GM23338 (cell line): ENCODE results near the gene CTF1. TPM values are rescaled to one million over a fixed set of nuclear protein-coding genes. Genes with fewer than 3 reads are reported as not detected.

ENCODE experiments used
- ATAC-seq: fragments of 200-7000 bp; cut with Tn5 transposase; 3 replicates; pipeline ENCODE4 v1.9.1; 2020
- DNase-seq: peaks from one replicate; pipeline ENCODE4 v3.0.0-alpha.2; 2015; ENCODE audit warnings: low spot score
- H2AFZ ChIP-seq: fragments of 200-600 bp; sonication (generic); 2 replicates; pipeline ENCODE4 v1.8.0; 2016; ENCODE audit warnings: antibody characterized with exemption, mild to moderate bottlenecking, moderate library complexity
- H3F3A ChIP-seq: fragments of 200-600 bp; sonication (generic); replicated peaks from 2 replicates; pipeline ENCODE4 v1.8.0; 2017; ENCODE audit warnings: antibody characterized with exemption, mixed run types, low read depth
- H3K27ac ChIP-seq: fragments of 200-600 bp; sonication (generic); 2 replicates; pipeline ENCODE4 v1.6.1; 2016; ENCODE audit warnings: low read depth
- H3K27me3 ChIP-seq: fragments of 200-600 bp; sonication (generic); 2 replicates; pipeline ENCODE4 v1.8.0; 2016; ENCODE audit warnings: mild to moderate bottlenecking, mixed run types, moderate library complexity; ENCODE audit not compliant: insufficient read depth
- H3K36me3 ChIP-seq: fragments of 200-600 bp; sonication (generic); 2 replicates; pipeline ENCODE4 v1.8.0; 2016; ENCODE audit warnings: mild to moderate bottlenecking; ENCODE audit not compliant: insufficient read depth
- H3K4me1 ChIP-seq: fragments of 200-600 bp; sonication (generic); 2 replicates; pipeline ENCODE4 v1.8.0; 2016; ENCODE audit warnings: mild to moderate bottlenecking, moderate library complexity; ENCODE audit not compliant: insufficient read depth
- H3K4me2 ChIP-seq: fragments of 200-600 bp; sonication (generic); 2 replicates; pipeline ENCODE4 v1.7.1; 2017; ENCODE audit warnings: mixed run types
- H3K4me3 ChIP-seq: fragments of 200-600 bp; sonication (generic); 2 replicates; pipeline ENCODE4 v1.6.1; 2016; ENCODE audit warnings: mixed run types
- H3K79me2 ChIP-seq: fragments of 200-600 bp; sonication (generic); replicated peaks from 2 replicates; pipeline ENCODE4 v1.8.0; 2017; ENCODE audit warnings: mild to moderate bottlenecking; ENCODE audit not compliant: insufficient read depth
- H3K9me2 ChIP-seq: fragments of 200-600 bp; sonication (generic); 2 replicates; pipeline ENCODE4 v1.8.0; 2017; ENCODE audit not compliant: insufficient read depth
- H4K20me1 ChIP-seq: fragments of 200-600 bp; sonication (generic); replicated peaks from 2 replicates; pipeline ENCODE4 v1.8.0; 2017; ENCODE audit warnings: mild to moderate bottlenecking; ENCODE audit not compliant: insufficient read depth
- H3K27ac Mint-ChIP-seq: 2 replicates; pipeline ENCODE4 v1.8.0; 2020; ENCODE audit warnings: inconsistent platforms, mild to moderate bottlenecking, moderate library complexity, mixed read lengths
- H3K27me3 Mint-ChIP-seq: 3 replicates; pipeline ENCODE4 v1.8.0; 2022; ENCODE audit warnings: low read depth, mild to moderate bottlenecking, moderate library complexity, mixed read lengths, inconsistent platforms; ENCODE audit not compliant: insufficient read depth, poor library complexity
- H3K36me3 Mint-ChIP-seq: 3 replicates; pipeline ENCODE4 v1.8.0; 2021; ENCODE audit warnings: low read depth, mild to moderate bottlenecking, inconsistent platforms, moderate library complexity, mixed read lengths
- H3K4me1 Mint-ChIP-seq: 3 replicates; pipeline ENCODE4 v1.8.0; 2020; ENCODE audit warnings: mild to moderate bottlenecking, inconsistent platforms, mixed read lengths
- H3K4me3 Mint-ChIP-seq: 3 replicates; pipeline ENCODE4 v1.8.0; 2021; ENCODE audit warnings: moderate library complexity, mild to moderate bottlenecking, inconsistent platforms, mixed read lengths
- H3K9me3 Mint-ChIP-seq: 3 replicates; pipeline ENCODE4 v1.8.0; 2020; ENCODE audit warnings: moderate library complexity, mild to moderate bottlenecking, inconsistent platforms, mixed read lengths
- CREB1 ChIP-seq: fragments of 250-450 bp; sonication (Bioruptor Pico); IDR thresholded peaks from 2 replicates; pipeline ENCODE4 v1.5.0; 2020; ENCODE audit warnings: low read depth, mild to moderate bottlenecking, moderate library complexity
- CTCF ChIP-seq, 2 experiments: fragments of 200-600 bp in 1 of 2; sonication (generic) in 1 of 2; conservative IDR thresholded peaks; 2 replicates each; pipeline versions ENCODE4 v1.5.1 to v1.6.1; 2016 to 2017; ENCODE audit warnings: antibody characterized with exemption in 2 of 2, low read depth in 2 of 2, mild to moderate bottlenecking in 2 of 2, moderate library complexity in 1 of 2
- ETS1 ChIP-seq: IDR thresholded peaks from 2 replicates; pipeline ENCODE4 v1.6.1; 2016; ENCODE audit warnings: antibody characterized with exemption
- EZH2 ChIP-seq: fragments of 200-600 bp; sonication (generic); IDR thresholded peaks from one replicate; pipeline ENCODE4 v1.8.0; 2017; ENCODE audit warnings: antibody characterized with exemption, mild to moderate bottlenecking, low read depth; ENCODE audit not compliant: unreplicated experiment
- EZH2phosphoT487 ChIP-seq: fragments of 200-600 bp; sonication (generic); IDR thresholded peaks from one replicate; pipeline ENCODE4 v1.8.1; 2018; ENCODE audit warnings: antibody characterized with exemption; ENCODE audit not compliant: unreplicated experiment
- JUNB ChIP-seq: IDR thresholded peaks from one replicate; pipeline ENCODE4 v1.6.1; 2016; ENCODE audit warnings: antibody characterized with exemption; ENCODE audit not compliant: unreplicated experiment
- NANOG ChIP-seq: IDR thresholded peaks from 2 replicates; pipeline ENCODE4 v1.6.1; 2016; ENCODE audit warnings: antibody characterized with exemption, borderline replicate concordance
- POLR2AphosphoS5 ChIP-seq: IDR thresholded peaks from 2 replicates; pipeline ENCODE4 v1.6.1; 2016; ENCODE audit warnings: antibody characterized with exemption, low read depth
- REST ChIP-seq: IDR thresholded peaks from one replicate; pipeline ENCODE4 v1.6.1; 2018; ENCODE audit warnings: antibody characterized with exemption; ENCODE audit not compliant: unreplicated experiment
- STAT1 ChIP-seq: IDR thresholded peaks from one replicate; pipeline ENCODE4 v1.6.1; 2016; ENCODE audit warnings: antibody characterized with exemption; ENCODE audit not compliant: unreplicated experiment
- ZNF114 ChIP-seq: fragments of 250-450 bp; sonication (Bioruptor Pico); IDR thresholded peaks from 2 replicates; pipeline ENCODE4 v1.5.0; 2020; ENCODE audit warnings: mild to moderate bottlenecking, moderate library complexity
- ZNF331 ChIP-seq: fragments of 250-450 bp; sonication (Bioruptor Pico); IDR thresholded peaks from 2 replicates; pipeline ENCODE4 v1.5.0; 2020; ENCODE audit warnings: low read depth, mild to moderate bottlenecking, moderate library complexity
- ZNF462 ChIP-seq: fragments of 250-450 bp; sonication (Bioruptor Pico); IDR thresholded peaks from 2 replicates; pipeline ENCODE4 v1.5.0; 2020; ENCODE audit warnings: mild to moderate bottlenecking, moderate library complexity
- polyA plus RNA-seq: library from polyadenylated mRNA; unstranded; fragments of >200 nt; fragmentation: Nextera tagmentation; extraction: Ambion mirVana; gene quantifications from 2 replicates; pipeline ENCODE4 v1.2.1, GENCODE V29; 2016
- total RNA-seq: library from RNA; depleted of rRNA; stranded (reverse); fragments of >200 nt; shearing (Covaris generic); gene quantifications from 2 replicates; pipeline ENCODE4 v1.2.3, GENCODE V29; 2014

CTF1 gene
- total and polyA plus RNA-seq, 2 experiments from 2014 or later: 0.24 to 0.52 TPM

- H3K4me3 Mint-ChIP-seq: no peak overlapping the region
- H3K9me3 Mint-ChIP-seq: no peaks in the 10 kb centered on the region; the same call in 2 of the 3 replicates
- H3K36me3 Mint-ChIP-seq: no peaks in the 10 kb centered on the region
- no peaks in the 10 kb centered on the region for H3K36me3 ChIP-seq
- H3F3A ChIP-seq: peaks cover 20% of the 10 kb centered on the region
- no peak overlapping the region for H3K27ac ChIP-seq
- H3K27me3 Mint-ChIP-seq: peaks cover 17% of the 10 kb centered on the region
- H3K27ac Mint-ChIP-seq: no peak overlapping the region
- peaks cover 7% of the 10 kb centered on the region; the same call in 1 of the 2 replicates for H3K9me2 ChIP-seq
- no peak overlapping the region for H3K4me3 ChIP-seq
- H3K4me2 ChIP-seq: no peak overlapping the region
- peaks cover 14% of the 10 kb centered on the region for H3K4me1 Mint-ChIP-seq
- H3K79me2 ChIP-seq: no peaks in the 10 kb centered on the region
- peaks cover 18% of the 10 kb centered on the region for H3K27me3 ChIP-seq
- no peak overlapping the region for H2AFZ ChIP-seq
- no peak for DNase-seq
- no peak for ATAC-seq
- TF ChIP-seq ETS1 (no peak), POLR2AphosphoS5 (no peak), JUNB (no peak), ZNF114 (CRISPR knock-in tag) (no peak), CTCF (conservative IDR thresholded peaks at IDR 0.05; ENCODE audit: low read depth in 2 of 2) (no peak), CREB1 (CRISPR knock-in tag) (no peak), ZNF462 (CRISPR knock-in tag) (no peak), STAT1 (no peak), NANOG (no peak), REST (no peak), EZH2phosphoT487 (no peak), EZH2 (no peak), ZNF331 (CRISPR knock-in tag) (no peak)
- no peaks in the 10 kb centered on the region for H4K20me1 ChIP-seq
- peaks cover 13% of the 10 kb centered on the region for H3K4me1 ChIP-seq
Measured at GRCh38 chr16:30900588-30900987, 4.2 kb downstream of the CTF1 start.
